DMS53 (cell line): ENCODE data around the gene HES1.
A peak's percentile ranks its signal among the peaks of the same experiment; 100 is the strongest.

Experiments
- DNase-seq: peaks from one replicate; lab custom pipeline; 2025; lab: John Stamatoyannopoulos, UW

The HES1 gene

GRCh38 chr3:194167480-194168282 lies 31.7 kb downstream of the HES1 start:
- no peak for DNase-seq

DNA sequence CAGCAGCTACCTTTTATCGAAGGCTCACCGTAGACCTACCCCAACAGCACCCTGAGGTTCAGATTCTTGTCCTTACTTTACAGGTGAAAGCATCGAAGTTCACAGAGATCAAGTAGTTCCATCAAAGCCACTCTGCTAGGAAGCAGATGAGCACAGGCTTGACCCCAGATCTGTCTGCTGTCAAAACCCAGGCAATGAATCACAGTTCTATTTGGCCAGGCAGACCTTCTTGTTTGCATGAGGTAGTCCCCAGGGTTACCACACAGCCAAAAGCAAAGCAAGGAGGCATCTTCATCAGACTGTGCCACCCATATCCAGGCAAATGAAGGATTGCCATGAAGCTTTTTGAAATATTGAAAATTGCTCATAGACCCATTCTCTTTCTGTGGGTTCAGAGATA lies 33.0 kb downstream of the HES1 start:
- DNase-seq: peak; percentile 36

DNA sequence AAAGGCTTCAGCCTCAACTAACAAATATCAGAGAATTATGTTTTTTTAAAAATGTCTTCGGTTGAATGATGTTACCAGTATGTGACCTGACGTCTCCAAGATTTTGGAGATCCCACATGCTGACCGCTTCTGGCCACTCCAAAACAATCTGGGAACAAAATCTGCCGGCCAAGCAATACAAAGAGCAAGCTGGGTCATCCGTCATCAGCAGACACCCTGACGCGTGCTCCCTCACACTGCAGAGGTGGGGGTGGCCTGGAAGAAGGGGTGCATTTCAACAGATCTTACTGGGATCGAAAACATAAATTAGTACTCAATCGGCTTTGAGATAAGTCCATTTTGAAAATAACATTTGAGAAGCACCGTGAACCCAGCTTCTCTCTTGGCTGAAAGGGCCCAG lies 33.6 kb downstream of the HES1 start:
- no peak for DNase-seq

DNA sequence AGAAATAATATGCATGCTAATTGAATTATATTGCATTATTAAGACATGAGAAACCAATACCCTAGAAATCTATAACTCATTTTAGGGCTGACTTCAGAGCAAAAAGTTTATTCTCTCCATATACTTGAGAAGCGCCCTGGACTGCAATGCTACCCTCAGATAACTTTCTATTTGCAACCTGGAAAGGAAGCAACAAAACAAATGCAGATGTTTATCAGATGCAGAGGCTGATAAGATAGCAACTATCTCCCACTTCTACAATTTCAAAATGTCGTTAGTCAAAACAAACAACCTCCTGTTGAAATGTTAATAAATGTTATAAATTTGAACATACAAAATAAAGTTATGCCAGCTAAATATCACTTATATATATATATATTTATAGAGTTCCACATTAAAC lies 34.8 kb downstream of the HES1 start:
- no peak for DNase-seq

GRCh38 chr3:194174406-194174805 lies 38.5 kb downstream of the HES1 start:
- no peak for DNase-seq

DNA sequence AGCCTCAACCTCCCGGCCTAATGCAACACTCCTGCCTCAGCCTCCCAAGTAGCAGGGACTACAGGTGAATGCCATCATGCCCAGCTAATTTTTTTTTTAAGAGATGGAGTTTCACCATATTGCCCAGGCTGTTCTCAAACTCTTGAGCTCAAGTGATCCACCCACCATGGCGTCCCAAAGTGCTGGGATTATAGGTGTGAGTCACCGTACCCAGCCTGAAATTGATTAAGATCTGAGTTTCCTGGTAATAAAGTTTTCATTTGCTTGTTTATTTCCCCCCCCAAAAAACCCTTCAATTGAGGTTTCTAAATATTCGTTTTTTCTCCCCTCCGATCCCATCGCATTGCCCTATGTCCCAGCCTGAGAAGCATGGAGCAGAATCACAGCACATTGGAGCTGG lies 39.0 kb downstream of the HES1 start:
- no peak for DNase-seq

GRCh38 chr3:194176274-194176991 lies 40.5 kb downstream of the HES1 start:
- peak; percentile 50 for DNase-seq

GRCh38 chr3:194177141-194177540 lies 41.2 kb downstream of the HES1 start:
- DNase-seq: peak; percentile 43

DNA sequence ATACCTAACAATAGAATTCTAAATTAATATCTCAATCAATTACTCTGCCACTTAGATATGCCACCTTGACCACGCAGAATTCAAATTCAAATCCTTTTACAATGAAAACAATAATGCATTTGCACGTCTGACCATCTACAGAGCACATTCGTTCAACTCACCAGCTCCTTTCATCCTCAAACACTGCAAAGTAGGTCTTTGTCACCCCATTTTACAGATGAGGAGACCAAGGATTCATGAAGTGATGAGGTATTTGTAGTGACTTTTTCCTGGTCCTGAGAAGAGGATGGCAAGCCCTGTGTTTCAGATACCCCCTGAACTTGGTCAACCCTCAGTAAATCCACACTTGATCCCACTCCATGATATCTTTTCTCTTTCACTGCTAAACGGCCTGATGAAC lies 42.2 kb downstream of the HES1 start:
- DNase-seq: no peak

- peak; percentile 34 for DNase-seq
Observed at GRCh38 chr3:194178669-194179068, 42.7 kb downstream of the HES1 start.

DNA sequence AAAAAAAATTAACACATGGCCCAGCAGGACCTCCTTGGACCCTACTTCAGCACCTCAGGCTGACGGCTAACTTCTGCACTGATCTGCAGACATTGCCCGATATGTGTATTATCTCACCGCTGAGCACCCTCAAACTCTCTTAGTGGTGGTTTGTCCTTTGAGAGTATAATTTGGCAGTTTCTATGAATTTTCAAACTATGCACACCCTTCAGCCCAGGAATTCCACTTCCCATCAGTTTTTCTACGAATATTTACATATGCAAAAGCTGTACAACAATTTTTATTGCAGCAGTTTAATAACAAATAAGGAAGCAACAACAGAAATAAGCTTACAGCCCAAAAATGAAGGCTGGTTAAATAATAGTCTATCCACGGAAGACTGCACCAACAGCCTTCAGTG lies 44.6 kb downstream of the HES1 start:
- DNase-seq: no peak

GRCh38 chr3:194181612-194182529 lies 45.9 kb downstream of the HES1 start:
- DNase-seq: no peak

DNA sequence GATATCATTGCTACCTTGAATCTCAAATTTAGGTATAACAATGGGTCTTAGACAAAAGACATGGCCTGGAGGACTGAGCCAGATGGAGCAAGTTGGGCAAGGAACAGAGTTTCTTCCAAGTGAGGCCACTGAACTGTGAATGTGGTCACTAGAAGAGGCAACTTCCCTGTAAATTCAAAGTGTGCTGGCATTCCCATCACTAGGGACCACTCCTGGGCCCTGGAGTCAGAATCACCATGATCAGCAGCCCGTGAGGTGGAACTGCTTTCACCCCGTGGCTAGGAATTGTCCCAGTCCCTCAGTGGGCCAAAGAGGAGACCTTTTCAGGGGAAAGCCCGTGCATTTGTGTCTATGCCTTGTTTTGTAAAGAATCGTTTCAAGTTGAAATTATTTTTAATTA lies 47.3 kb downstream of the HES1 start:
- no peak for DNase-seq

DNA sequence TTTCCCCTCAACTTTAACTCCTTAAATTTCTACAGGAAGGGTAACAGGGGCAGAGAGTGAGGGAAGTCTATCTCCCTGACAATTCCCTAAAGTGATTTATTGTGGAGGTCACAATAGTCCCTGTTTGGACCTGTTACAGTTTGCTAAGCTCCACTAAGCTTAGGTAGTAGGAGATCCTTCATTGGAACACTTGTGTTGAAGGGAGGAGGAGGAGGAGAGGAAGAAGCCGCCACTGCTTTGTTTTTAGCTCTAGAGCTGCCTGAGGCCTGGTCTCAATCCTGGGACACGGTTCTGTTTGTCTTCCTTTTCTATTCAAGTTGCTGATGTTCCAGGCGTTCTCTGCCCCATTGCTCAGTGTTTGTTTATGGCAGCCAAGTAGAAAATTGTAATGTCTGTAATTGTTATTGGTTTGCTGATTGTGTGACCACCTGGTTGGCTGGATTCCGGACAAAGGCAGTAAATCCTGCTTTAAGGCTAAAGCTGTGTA lies 48.4 kb downstream of the HES1 start:
- peak; percentile 87 for DNase-seq

GRCh38 chr3:194184801-194185200 lies 48.9 kb downstream of the HES1 start:
- DNase-seq: peak; percentile 37

- peak; percentile 68 for DNase-seq
Observed at GRCh38 chr3:194185221-194185620, 49.3 kb downstream of the HES1 start.

DNA sequence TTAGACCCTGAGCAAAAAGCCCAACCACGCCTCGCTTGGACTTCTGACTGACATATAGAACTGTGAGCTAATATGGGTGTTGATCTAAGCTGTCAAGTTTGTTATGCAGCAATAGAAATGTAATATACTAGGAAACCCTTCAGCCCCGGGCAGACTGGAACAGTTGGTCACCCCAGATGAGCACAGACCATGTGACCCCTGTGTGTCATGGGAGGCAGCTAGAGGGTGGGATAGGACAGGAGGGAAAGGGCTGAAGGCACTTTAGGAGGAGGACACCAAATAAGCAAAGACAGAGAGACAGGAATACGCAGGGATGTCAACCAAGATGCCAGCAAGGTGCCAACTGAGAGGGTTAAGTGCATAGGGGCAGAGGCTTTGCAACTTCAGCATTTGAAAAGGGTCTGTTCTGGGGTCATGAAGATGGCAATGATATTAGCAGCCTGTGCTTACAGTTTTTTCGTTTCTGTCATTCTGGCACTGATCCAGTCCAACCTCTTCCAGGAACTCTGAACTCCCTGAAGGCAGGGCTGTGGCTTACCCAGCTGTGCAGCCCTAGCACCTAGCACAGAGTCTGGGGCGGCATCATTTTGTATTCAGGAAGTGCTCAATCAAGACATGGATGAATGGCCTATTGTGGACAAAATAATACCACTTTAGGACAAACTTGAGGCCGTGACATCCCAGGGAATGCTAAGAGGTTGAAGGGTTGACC lies 51.4 kb downstream of the HES1 start:
- DNase-seq: no peak
